KMS-11 (cell line): ENCODE results near the gene TRAPPC5.

Source experiments
- H2AFZ ChIP-seq: fragments of 200-600 bp; sonication (generic); 2 replicates; pipeline ENCODE4 v1.6.1; 2016; ENCODE audit warnings: antibody characterized with exemption, mixed run types, low read depth
- H3K27ac ChIP-seq: fragments of 200-600 bp; sonication (generic); 2 replicates; pipeline ENCODE4 v1.6.1; 2016; ENCODE audit warnings: mild to moderate bottlenecking, mixed run types
- H3K27me3 ChIP-seq: fragments of 200-600 bp; sonication (generic); 2 replicates; pipeline ENCODE4 v1.6.1; 2017; ENCODE audit warnings: mild to moderate bottlenecking, low read depth, mixed run types, moderate library complexity; ENCODE audit not compliant: insufficient read depth
- H3K36me3 ChIP-seq: fragments of 200-600 bp; sonication (generic); 2 replicates; pipeline ENCODE4 v1.6.1; 2017; ENCODE audit warnings: mild to moderate bottlenecking, mixed run types; ENCODE audit not compliant: insufficient read depth
- H3K4me1 ChIP-seq: fragments of 200-600 bp; sonication (generic); 2 replicates; pipeline ENCODE4 v1.6.1; 2016; ENCODE audit warnings: mild to moderate bottlenecking, low read depth, mixed run types; ENCODE audit not compliant: poor library complexity, severe bottlenecking
- H3K4me2 ChIP-seq: fragments of 200-600 bp; sonication (generic); 2 replicates; pipeline ENCODE4 v1.7.0; 2016; ENCODE audit warnings: mild to moderate bottlenecking, mixed run types
- H3K4me3 ChIP-seq: fragments of 200-600 bp; sonication (generic); IDR thresholded peaks from 2 replicates; pipeline ENCODE4 v1.6.1; 2017; ENCODE audit warnings: low read depth, low read length, mixed read lengths; ENCODE audit not compliant: insufficient read depth
- H3K79me2 ChIP-seq: fragments of 200-600 bp; sonication (generic); 2 replicates; pipeline ENCODE4 v1.6.1; 2016; ENCODE audit warnings: low read depth, mixed run types; ENCODE audit not compliant: insufficient read depth
- H3K9ac ChIP-seq: fragments of 200-600 bp; sonication (generic); 2 replicates; pipeline ENCODE4 v1.6.1; 2016; ENCODE audit warnings: mild to moderate bottlenecking, mixed run types
- H4K20me1 ChIP-seq: fragments of 200-600 bp; sonication (generic); 2 replicates; pipeline ENCODE4 v1.6.1; 2016; ENCODE audit warnings: mild to moderate bottlenecking, mixed run types; ENCODE audit not compliant: insufficient read depth
- TF ChIP-seq, protein P1 (sequence below): fragments of 200-600 bp; sonication (generic); conservative IDR thresholded peaks from 2 replicates; pipeline ENCODE4 v1.6.1; 2017; ENCODE audit warnings: low read depth, mild to moderate bottlenecking, antibody characterized with exemption, low read length, moderate library complexity, mixed read lengths

TRAPPC5 gene

DNA sequence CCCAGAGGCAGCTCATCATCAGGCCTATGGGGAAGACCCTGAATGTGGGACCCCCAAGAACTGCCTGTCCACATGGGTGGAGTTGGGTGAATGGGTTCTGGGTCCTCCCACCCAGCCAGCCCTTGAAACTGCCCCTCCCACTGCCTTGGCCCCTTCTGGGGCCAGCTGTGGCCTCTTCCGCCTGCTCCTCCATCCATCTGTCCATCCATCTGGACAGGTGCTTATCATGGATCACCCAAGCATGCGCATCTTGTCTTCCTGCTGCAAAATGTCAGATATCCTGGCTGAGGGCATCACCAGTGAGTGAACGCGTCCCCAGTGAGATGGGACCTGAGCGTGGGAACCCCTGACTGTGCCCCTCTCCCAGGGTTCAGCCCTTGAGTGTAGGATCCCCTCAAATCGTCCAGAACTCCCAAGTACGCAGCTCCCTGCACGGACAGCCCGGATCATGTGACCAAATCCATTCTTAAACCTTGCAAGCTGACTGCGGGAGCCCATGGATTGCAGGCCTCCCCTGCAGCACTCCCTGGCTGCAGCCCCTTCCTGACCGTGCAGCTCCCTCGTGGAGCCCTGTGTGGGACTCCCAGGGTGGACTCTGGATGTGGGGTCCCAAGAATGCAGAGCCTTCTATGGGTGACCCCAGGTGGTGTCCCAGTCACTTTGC is 41.7 kb upstream of the TRAPPC5 start:
- no peak overlapping the region for H3K4me2 ChIP-seq
- TF ChIP-seq, protein P1, sequence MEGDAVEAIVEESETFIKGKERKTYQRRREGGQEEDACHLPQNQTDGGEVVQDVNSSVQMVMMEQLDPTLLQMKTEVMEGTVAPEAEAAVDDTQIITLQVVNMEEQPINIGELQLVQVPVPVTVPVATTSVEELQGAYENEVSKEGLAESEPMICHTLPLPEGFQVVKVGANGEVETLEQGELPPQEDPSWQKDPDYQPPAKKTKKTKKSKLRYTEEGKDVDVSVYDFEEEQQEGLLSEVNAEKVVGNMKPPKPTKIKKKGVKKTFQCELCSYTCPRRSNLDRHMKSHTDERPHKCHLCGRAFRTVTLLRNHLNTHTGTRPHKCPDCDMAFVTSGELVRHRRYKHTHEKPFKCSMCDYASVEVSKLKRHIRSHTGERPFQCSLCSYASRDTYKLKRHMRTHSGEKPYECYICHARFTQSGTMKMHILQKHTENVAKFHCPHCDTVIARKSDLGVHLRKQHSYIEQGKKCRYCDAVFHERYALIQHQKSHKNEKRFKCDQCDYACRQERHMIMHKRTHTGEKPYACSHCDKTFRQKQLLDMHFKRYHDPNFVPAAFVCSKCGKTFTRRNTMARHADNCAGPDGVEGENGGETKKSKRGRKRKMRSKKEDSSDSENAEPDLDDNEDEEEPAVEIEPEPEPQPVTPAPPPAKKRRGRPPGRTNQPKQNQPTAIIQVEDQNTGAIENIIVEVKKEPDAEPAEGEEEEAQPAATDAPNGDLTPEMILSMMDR = no peak
- no peaks in the 10 kb centered on the region for H4K20me1 ChIP-seq
- no peaks in the 10 kb centered on the region for H3K36me3 ChIP-seq
- H3K9ac ChIP-seq = no peak overlapping the region
- peaks cover 4% of the 10 kb centered on the region for H3K4me1 ChIP-seq
- no peaks in the 10 kb centered on the region for H3K27me3 ChIP-seq
- no peak overlapping the region for H2AFZ ChIP-seq
- H3K79me2 ChIP-seq = no peaks in the 10 kb centered on the region
- no peak overlapping the region for H3K27ac ChIP-seq
- H3K4me3 ChIP-seq = no peak overlapping the region

DNA sequence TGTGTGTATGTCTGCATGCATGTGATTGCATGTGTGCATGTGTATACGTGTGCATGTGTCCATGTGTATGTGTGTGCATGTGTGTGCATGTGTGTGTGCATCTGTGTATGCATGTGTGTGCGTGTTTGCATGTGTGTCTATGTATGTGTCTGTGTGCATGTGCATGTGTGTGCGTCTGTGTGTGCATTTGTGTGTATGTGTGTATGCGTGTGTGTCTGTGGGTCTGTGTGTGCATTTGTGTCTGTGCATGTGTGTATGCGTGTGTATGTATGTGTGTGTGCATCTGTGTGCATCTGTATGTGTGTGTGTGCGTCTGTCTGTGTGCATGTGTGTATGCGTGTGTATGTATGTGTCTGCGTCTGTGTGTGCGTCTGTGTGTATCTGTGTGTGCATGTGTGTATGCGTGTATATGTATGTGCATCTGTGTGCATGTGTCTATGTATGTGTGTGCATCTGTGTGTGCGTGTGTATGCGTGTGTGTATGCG is 40.7 kb upstream of the TRAPPC5 start:
- no peaks in the 10 kb centered on the region for H3K36me3 ChIP-seq
- H3K4me1 ChIP-seq = peaks cover 4% of the 10 kb centered on the region
- TF ChIP-seq, protein P1 = no peak
- H3K9ac ChIP-seq = no peak overlapping the region
- no peak overlapping the region for H3K4me2 ChIP-seq
- H3K79me2 ChIP-seq = no peaks in the 10 kb centered on the region
- no peak overlapping the region for H2AFZ ChIP-seq
- no peak overlapping the region for H3K27ac ChIP-seq
- H3K4me3 ChIP-seq = no peak overlapping the region
- H3K27me3 ChIP-seq = no peaks in the 10 kb centered on the region
- H4K20me1 ChIP-seq = no peaks in the 10 kb centered on the region

DNA sequence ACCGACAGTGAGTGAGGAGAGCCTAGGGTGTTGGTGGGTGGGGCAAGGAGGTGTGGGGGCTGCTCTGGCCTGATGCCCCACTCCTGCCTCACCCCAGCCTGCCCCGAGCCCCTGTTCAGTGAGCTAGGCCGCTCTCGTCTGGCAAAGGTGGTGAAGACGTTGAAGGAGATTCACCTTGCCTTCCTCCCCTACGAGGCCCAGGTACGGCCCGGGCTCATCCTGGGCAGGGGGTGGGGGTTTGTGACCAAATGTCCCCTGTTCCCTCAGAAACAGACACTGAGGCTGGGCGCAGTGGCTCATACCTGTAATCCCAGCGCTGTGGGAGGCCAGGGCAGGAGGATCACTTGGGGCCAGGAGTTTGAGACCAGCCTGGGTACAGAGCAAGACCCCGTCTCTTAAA is 39.8 kb upstream of the TRAPPC5 start:
- peaks cover 4% of the 10 kb centered on the region for H3K4me1 ChIP-seq

DNA sequence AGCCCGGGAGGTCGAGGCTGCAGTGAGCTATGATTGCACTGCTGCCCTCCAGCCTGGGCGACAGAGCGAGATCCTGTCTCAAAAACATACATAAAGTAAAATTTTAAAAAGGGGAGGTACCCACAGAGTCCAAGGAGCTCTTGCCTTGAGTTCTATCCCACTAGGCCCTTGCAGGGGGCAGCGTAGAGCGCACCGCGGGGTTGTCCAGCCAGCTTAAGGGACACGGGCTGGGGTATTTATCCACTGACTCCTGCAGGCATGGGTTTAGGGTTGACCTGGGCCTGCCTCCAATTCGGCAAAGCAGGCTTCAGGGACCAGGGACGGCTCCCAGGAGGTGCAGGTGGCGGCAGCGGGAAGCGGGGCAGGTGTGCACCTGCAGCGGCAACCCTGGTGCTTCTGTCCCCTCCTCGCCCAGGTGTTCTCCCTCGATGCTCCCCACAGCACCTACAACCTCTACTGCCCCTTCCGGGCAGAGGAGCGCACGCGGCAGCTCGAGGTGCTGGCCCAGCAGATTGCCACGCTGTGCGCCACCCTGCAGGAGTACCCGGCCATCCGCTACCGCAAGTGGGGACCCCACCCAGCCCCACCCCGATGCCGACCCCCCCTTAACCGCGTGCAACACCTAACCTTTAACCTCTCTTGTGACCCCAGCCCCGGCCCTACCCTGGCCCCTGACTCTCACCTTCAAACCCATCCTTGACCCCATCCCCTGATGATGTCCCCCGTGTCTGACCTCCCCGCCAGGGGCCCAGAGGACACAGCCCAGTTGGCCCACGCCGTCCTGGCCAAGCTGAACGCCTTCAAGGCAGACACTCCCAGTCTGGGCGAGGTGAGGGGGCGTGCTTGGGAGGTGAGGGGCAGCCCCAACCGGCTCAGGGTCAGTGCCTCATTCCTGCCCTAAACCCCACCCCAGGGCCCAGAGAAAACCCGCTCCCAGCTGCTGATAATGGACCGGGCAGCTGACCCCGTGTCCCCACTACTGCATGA is 39.0 kb upstream of the TRAPPC5 start:
- Histone ChIP-seq H3K36me3 (no peaks in the 10 kb centered on the region), H3K79me2 (no peaks in the 10 kb centered on the region), H3K4me1 (peaks cover 2% of the 10 kb centered on the region), H2AFZ (no peak overlapping the region), H4K20me1 (no peaks in the 10 kb centered on the region), H3K4me3 (no peak overlapping the region), H3K9ac (no peak overlapping the region), H3K27me3 (no peaks in the 10 kb centered on the region), H3K27ac (no peak overlapping the region), H3K4me2 (no peak overlapping the region)
- TF ChIP-seq, protein P1 = no peak

More for the DNA sequence above, 39.8 kb upstream of the TRAPPC5 start:
- H3K9ac ChIP-seq = no peak overlapping the region
- no peaks in the 10 kb centered on the region for H3K27me3 ChIP-seq
- no peaks in the 10 kb centered on the region for H3K79me2 ChIP-seq
- no peak overlapping the region for H3K27ac ChIP-seq
- no peak overlapping the region for H3K4me3 ChIP-seq
- no peak overlapping the region for H3K4me2 ChIP-seq
- no peaks in the 10 kb centered on the region for H3K36me3 ChIP-seq
- no peaks in the 10 kb centered on the region for H4K20me1 ChIP-seq
- no peak overlapping the region for H2AFZ ChIP-seq
- TF ChIP-seq, protein P1 = no peak
